NCI-H748 (cell line): Measurements from ENCODE around the gene PIK3C3.
"Not testable (repeated sequence)": the region's sequence is repeated elsewhere in the genome, so short reads cannot be mapped to it uniquely, and the experiment has no call there.

ENCODE experiments used
- DNase-seq: peaks from one replicate; lab custom pipeline; 2025; ENCODE audit not compliant: unreplicated experiment; lab: John Stamatoyannopoulos, UW

The PIK3C3 gene

GRCh38 chr18:42018831-42019230 is 63.8 kb downstream of the PIK3C3 start:
- DNase-seq = peak; percentile 37

- DNase-seq = no peak
These were observed 69.1 kb downstream of the PIK3C3 start for GRCh38 chr18:42024131-42024530.

GRCh38 chr18:42025491-42025890 is 70.5 kb downstream of the PIK3C3 start:
- no peak for DNase-seq

- no peak for DNase-seq
These were observed 71.1 kb downstream of the PIK3C3 start for GRCh38 chr18:42025974-42026625.

GRCh38 chr18:42028247-42028832 is 73.3 kb downstream of the PIK3C3 start:
- peak; percentile 35 for DNase-seq

- DNase-seq = no peak
These were observed 74.1 kb downstream of the PIK3C3 start for GRCh38 chr18:42029092-42029491.

- peak; percentile 42 for DNase-seq
These were observed 75.7 kb downstream of the PIK3C3 start for GRCh38 chr18:42030586-42031182.

GRCh38 chr18:42032447-42032846 is 77.4 kb downstream of the PIK3C3 start:
- DNase-seq = no peak

GRCh38 chr18:42033137-42033810 is 78.2 kb downstream of the PIK3C3 start:
- no peak for DNase-seq

GRCh38 chr18:42038936-42039335 is 83.9 kb downstream of the PIK3C3 start:
- DNase-seq = no peak

GRCh38 chr18:42039396-42039795 is 84.4 kb downstream of the PIK3C3 start:
- DNase-seq = no peak

- DNase-seq = no peak
These were observed 86.8 kb downstream of the PIK3C3 start for GRCh38 chr18:42041793-42042192.

GRCh38 chr18:42045346-42045745 is 90.3 kb downstream of the PIK3C3 start:
- DNase-seq = no peak

- no peak for DNase-seq
These were observed 92.7 kb downstream of the PIK3C3 start for GRCh38 chr18:42047721-42048120.

- DNase-seq = no peak
These were observed 93.1 kb downstream of the PIK3C3 start for GRCh38 chr18:42048158-42048557.

- DNase-seq = not testable (repeated sequence)
These were observed 94.5 kb downstream of the PIK3C3 start for GRCh38 chr18:42049536-42049935.

GRCh38 chr18:42051411-42051810 is 96.4 kb downstream of the PIK3C3 start:
- DNase-seq = no peak

GRCh38 chr18:42052122-42052708 is 97.2 kb downstream of the PIK3C3 start:
- DNase-seq = peak; percentile 31

GRCh38 chr18:42053188-42053781 is 98.3 kb downstream of the PIK3C3 start:
- DNase-seq = peak; percentile 58

GRCh38 chr18:42064109-42064508 is 109.1 kb downstream of the PIK3C3 start:
- no peak for DNase-seq

- no peak for DNase-seq
These were observed 112.5 kb downstream of the PIK3C3 start for GRCh38 chr18:42067518-42067917.
